T-helper 1 cell treated with Interleukin-12 subunit alpha and Interleukin-12 subunit beta and Interleukin-4 antibody, amounts not matched to agents 30 μg/mL and 1 μg/mL, for 36 hours (primary cell): Measurements from ENCODE around the gene OR2S2.
"Not testable (repeated sequence)": the region's sequence is repeated elsewhere in the genome, so short reads cannot be mapped to it uniquely, and the experiment has no call there.

Source experiments
- H3K27ac Mint-ChIP-seq: one replicate; pipeline ENCODE4 v1.8.0; 2021; ENCODE audit warnings: mild to moderate bottlenecking, mixed read lengths
- H3K27me3 Mint-ChIP-seq: one replicate; pipeline ENCODE4 v1.8.0; 2021; ENCODE audit warnings: low read depth, mixed read lengths
- H3K36me3 Mint-ChIP-seq: one replicate; pipeline ENCODE4 v1.8.0; 2021; ENCODE audit warnings: low read depth, mixed read lengths
- H3K4me1 Mint-ChIP-seq: one replicate; pipeline ENCODE4 v1.8.0; 2021; ENCODE audit warnings: low read depth, mixed read lengths
- H3K4me3 Mint-ChIP-seq: one replicate; pipeline ENCODE4 v1.8.0; 2021; ENCODE audit warnings: mild to moderate bottlenecking, moderate library complexity, mixed read lengths
- H3K9me3 Mint-ChIP-seq: one replicate; pipeline ENCODE4 v1.8.0; 2021; ENCODE audit warnings: mixed read lengths

OR2S2 gene

GRCh38 chr9:35948901-35949318 is 9.0 kb downstream of the OR2S2 start:
- no peak overlapping the region for H3K27ac Mint-ChIP-seq
- peaks cover 19% of the 10 kb centered on the region for H3K27me3 Mint-ChIP-seq
- peaks cover 4% of the 10 kb centered on the region for H3K4me1 Mint-ChIP-seq
- no peaks in the 10 kb centered on the region for H3K36me3 Mint-ChIP-seq
- H3K9me3 Mint-ChIP-seq: no peaks in the 10 kb centered on the region
- no peak overlapping the region for H3K4me3 Mint-ChIP-seq

DNA sequence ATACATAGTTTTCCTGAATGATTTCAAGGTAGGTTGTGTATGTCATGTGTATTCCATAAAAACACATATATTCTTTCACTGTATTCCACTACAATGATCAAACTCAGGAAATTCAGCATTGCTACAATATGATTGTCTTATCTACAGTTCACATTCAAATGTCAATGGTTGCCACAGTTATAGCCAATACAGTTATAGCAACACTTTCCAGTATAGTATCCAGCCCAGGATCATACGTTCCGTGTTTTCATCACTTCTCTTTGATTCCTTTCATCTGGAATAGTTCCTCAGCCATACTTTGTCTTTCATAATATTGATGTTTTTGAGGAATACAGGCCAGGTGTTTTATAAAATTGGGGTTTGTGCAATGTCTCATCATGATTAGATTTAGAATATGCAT is 9.5 kb downstream of the OR2S2 start:
- Mint-ChIP-seq H3K9me3 (no peaks in the 10 kb centered on the region), H3K36me3 (no peaks in the 10 kb centered on the region), H3K27me3 (peaks cover 15% of the 10 kb centered on the region), H3K27ac (no peak overlapping the region), H3K4me1 (peaks cover 4% of the 10 kb centered on the region), H3K4me3 (no peak overlapping the region)

DNA sequence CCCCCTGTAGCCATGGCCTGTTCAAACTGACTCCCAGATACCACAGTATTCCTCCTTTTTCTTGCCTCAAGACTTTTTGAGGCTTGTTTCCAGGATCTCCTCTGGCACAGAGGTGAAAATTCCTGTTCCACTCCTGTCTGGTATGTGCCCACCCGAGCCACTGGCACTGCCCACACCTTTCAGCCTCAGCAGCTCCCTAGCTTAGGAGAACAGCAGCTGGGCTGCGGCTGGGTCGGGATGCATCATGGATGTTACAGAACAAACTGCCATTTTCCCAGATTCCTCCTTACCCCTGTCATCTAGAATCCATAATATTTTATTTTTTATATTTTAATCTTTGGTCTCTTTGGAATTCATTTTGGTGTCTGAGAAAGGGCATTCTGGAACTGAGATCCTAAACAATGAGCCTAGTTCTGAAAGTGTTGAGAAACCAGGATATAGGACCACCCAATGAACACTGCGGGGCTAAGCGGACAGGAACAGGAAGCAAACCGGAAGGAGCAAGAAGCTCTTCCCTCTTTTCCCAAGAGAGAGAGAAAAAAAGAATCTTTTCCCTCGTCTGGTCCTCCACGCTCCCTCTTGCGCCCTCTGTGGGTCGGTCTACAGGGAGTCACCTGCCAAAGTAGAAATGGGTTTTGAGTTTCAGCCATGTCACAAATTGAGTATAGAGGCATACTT is 12.5 kb downstream of the OR2S2 start:
- Mint-ChIP-seq H3K27ac (no peak overlapping the region), H3K9me3 (no peaks in the 10 kb centered on the region), H3K4me1 (peaks cover 16% of the 10 kb centered on the region), H3K36me3 (no peaks in the 10 kb centered on the region), H3K4me3 (no peak overlapping the region), H3K27me3 (peaks cover 4% of the 10 kb centered on the region)

- Mint-ChIP-seq H3K36me3 (no peaks in the 10 kb centered on the region), H3K9me3 (no peaks in the 10 kb centered on the region), H3K27me3 (peaks cover 4% of the 10 kb centered on the region), H3K4me3 (no peak overlapping the region), H3K27ac (no peak overlapping the region), H3K4me1 (peaks cover 23% of the 10 kb centered on the region)
These were observed 13.1 kb downstream of the OR2S2 start for GRCh38 chr9:35944841-35945240.

DNA sequence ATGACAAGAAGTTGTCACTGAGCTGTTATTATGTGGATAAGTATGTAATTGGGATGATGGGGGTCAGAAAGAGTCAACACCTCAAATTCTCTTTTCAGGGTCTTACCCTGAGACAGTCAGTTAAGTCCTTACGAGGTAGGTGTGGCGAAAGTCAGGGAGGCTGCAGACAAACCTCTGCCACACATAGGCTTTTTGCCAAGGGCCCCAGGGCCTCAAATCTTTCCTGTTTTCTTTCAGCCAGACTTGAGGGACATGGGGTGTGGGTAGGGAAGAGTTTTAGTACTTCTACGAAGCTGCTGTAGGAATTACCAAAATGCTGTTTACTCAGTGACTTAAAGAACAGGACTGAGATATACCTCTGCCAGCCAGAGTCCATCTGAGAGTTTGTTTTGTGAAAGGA is 13.8 kb downstream of the OR2S2 start:
- no peak overlapping the region for H3K27ac Mint-ChIP-seq
- H3K9me3 Mint-ChIP-seq: no peaks in the 10 kb centered on the region
- H3K27me3 Mint-ChIP-seq: peaks cover 4% of the 10 kb centered on the region
- H3K4me1 Mint-ChIP-seq: peaks cover 25% of the 10 kb centered on the region
- H3K4me3 Mint-ChIP-seq: no peak overlapping the region
- no peaks in the 10 kb centered on the region for H3K36me3 Mint-ChIP-seq

GRCh38 chr9:35942286-35942685 is 15.7 kb downstream of the OR2S2 start:
- peaks cover under 1% of the 10 kb centered on the region for H3K9me3 Mint-ChIP-seq
- no peak overlapping the region for H3K4me3 Mint-ChIP-seq
- no peaks in the 10 kb centered on the region for H3K36me3 Mint-ChIP-seq
- no peak overlapping the region for H3K27ac Mint-ChIP-seq
- peaks cover 28% of the 10 kb centered on the region for H3K4me1 Mint-ChIP-seq
- H3K27me3 Mint-ChIP-seq: peaks cover 4% of the 10 kb centered on the region

- Mint-ChIP-seq H3K4me1 (peaks cover 26% of the 10 kb centered on the region), H3K4me3 (no peak overlapping the region), H3K9me3 (peaks cover 4% of the 10 kb centered on the region), H3K36me3 (no peaks in the 10 kb centered on the region), H3K27ac (peak overlapping the region; percentile 65), H3K27me3 (peaks cover 2% of the 10 kb centered on the region)
These were observed 17.2 kb downstream of the OR2S2 start for GRCh38 chr9:35940458-35941407.

GRCh38 chr9:35939679-35940250 is 18.2 kb downstream of the OR2S2 start:
- Mint-ChIP-seq H3K27ac (no peak overlapping the region), H3K4me1 (peaks cover 23% of the 10 kb centered on the region), H3K9me3 (peaks cover 4% of the 10 kb centered on the region), H3K4me3 (no peak overlapping the region), H3K36me3 (no peaks in the 10 kb centered on the region), H3K27me3 (no peaks in the 10 kb centered on the region)

DNA sequence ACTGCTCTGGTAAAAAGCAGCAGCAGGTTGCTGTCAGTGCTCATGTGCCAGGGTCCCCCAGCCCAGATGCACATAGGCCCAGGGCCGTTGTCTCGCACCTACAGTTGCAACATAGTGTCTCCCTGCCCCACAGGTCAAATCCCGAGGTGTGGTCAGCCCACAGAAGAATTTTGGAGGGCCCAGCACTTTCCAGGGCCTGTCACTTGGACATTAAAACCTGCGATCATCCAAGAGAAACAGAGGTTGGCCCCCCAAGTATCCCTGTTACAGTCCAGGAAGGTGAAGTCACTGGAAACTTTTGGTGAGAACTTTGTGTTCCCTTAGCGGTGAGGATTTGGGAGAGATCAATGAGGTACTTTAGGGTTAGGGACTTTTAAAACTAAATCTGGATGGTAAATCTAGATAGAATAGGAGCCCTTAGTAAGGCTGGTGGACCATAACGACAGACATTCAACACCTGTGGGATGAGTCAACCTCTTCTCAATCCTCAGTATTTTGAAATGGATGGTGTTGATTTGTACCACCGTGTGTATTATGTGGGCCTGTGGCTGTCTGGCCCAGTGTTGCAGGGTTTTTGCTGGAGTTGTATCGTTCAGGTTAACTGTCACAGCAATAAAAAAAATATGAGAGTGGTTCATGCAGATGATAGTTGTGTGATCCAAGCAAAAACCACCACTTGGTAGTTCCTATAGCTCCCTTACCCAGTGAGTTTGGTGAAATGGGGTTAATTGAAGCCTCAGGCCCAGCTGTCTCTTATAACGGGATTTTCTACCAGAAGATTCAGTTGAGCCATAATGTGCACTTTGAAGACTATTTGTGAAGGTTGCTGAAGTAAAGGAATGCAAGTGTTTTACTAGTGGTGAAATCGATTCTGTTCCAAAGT is 19.2 kb downstream of the OR2S2 start:
- Mint-ChIP-seq H3K4me1 (peaks cover 25% of the 10 kb centered on the region), H3K4me3 (no peak overlapping the region), H3K27me3 (no peaks in the 10 kb centered on the region), H3K36me3 (no peaks in the 10 kb centered on the region), H3K27ac (no peak overlapping the region), H3K9me3 (peaks cover 4% of the 10 kb centered on the region)

GRCh38 chr9:35937227-35937626 is 20.7 kb downstream of the OR2S2 start:
- peaks cover 33% of the 10 kb centered on the region for H3K4me1 Mint-ChIP-seq
- H3K27me3 Mint-ChIP-seq: no peaks in the 10 kb centered on the region
- H3K27ac Mint-ChIP-seq: no peak overlapping the region
- no peak overlapping the region for H3K4me3 Mint-ChIP-seq
- peaks cover 4% of the 10 kb centered on the region for H3K9me3 Mint-ChIP-seq
- no peaks in the 10 kb centered on the region for H3K36me3 Mint-ChIP-seq

GRCh38 chr9:35935755-35936509 is 22.0 kb downstream of the OR2S2 start:
- Mint-ChIP-seq H3K4me3 (no peak overlapping the region), H3K4me1 (peaks cover 26% of the 10 kb centered on the region), H3K9me3 (peaks cover 4% of the 10 kb centered on the region), H3K36me3 (no peaks in the 10 kb centered on the region), H3K27me3 (no peaks in the 10 kb centered on the region), H3K27ac (no peak overlapping the region)

DNA sequence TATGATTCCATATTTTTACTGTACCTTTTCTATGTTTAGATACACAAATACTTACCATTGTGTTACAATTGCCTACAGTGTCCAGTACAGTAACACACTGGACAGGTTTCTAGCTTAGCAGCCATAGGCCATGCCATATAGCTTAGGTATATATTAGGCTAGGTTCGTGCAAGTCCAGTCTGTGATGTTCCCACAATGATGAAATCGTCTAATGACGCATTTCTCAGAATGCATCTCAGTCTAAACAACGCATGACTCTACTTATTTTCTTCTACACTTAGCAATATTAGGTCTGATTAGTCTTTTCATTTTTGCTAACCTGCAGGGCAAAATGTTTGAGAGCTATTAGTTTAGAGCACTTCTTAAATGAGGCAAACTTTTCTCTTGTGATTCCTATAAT is 22.7 kb downstream of the OR2S2 start:
- Mint-ChIP-seq H3K4me1 (peaks cover 19% of the 10 kb centered on the region), H3K27me3 (no peaks in the 10 kb centered on the region), H3K36me3 (no peaks in the 10 kb centered on the region), H3K27ac (no peak overlapping the region), H3K4me3 (no peak overlapping the region), H3K9me3 (peaks cover 4% of the 10 kb centered on the region)

- H3K4me3 Mint-ChIP-seq, H3K9me3 Mint-ChIP-seq, H3K27ac Mint-ChIP-seq, H3K27me3 Mint-ChIP-seq, H3K36me3 Mint-ChIP-seq: not testable (repeated sequence)
- H3K4me1 Mint-ChIP-seq: peaks cover 12% of the 10 kb centered on the region
These were observed 23.9 kb downstream of the OR2S2 start for GRCh38 chr9:35934069-35934468.
